ENCODE measurements around the gene LPAR5.

The LPAR5 gene

GRCh38 chr12:6635856-6636531, at the start of gene LPAR5 (continued):
- TF ChIP-seq ZNF148 (tag by site-specific recombination; IDR thresholded peaks at IDR 0.05; ENCODE audit: borderline replicate concordance) (no peak), ZBTB49 (tag by site-specific recombination; IDR thresholded peaks at IDR 0.05; ENCODE audit: low read depth) (no peak), ZNF449 (tag by site-specific recombination; IDR thresholded peaks at IDR 0.05) (peak; percentile 87), ZBTB44 (tag by site-specific recombination; IDR thresholded peaks at IDR 0.05) (no peak), HOXA7 (CRISPR knock-in tag; IDR thresholded peaks at IDR 0.05; ENCODE audit: borderline replicate concordance) (no peak), ZNF660 (tag by site-specific recombination; IDR thresholded peaks at IDR 0.05) (no peak), BCL11A (tag by site-specific recombination; IDR thresholded peaks at IDR 0.05; ENCODE audit: low read depth) (no peak), ZNF629 (tag by site-specific recombination; IDR thresholded peaks at IDR 0.05) (no peak), ZNF555 (tag by site-specific recombination; conservative IDR thresholded peaks at IDR 0.05) (no peak), REPIN1 (tag by site-specific recombination; IDR thresholded peaks at IDR 0.05; ENCODE audit: low read depth) (no peak), ZNF596 (tag by site-specific recombination; IDR thresholded peaks at IDR 0.05) (no peak), ZNF514 (tag by site-specific recombination; IDR thresholded peaks at IDR 0.05) (no peak)

- ChIA-PET POLR2A (interaction anchor here (0.9 to 1.0 kb wide), 2 partner anchors 17 to 151 kb away, joined by 3 to 4 read pairs; partner anchors contain the start of gene GAPDH), CTCF (interaction anchor here (0.6 to 2.3 kb wide), 30 partner anchors 10 to 706 kb away, joined by 3 to 27 read pairs (median 4); partner anchors contain the start of gene COPS7A)
- Histone ChIP-seq H3K4me3 (ENCODE audit: low read depth, low read length) (no peak overlapping the region), H3K36me3 (ENCODE audit: control insufficient read depth in 2 of 2, insufficient read depth in 1 of 2, low read length in 2 of 2) (peaks cover 40 to 46% of the 10 kb centered on the region in 2 experiments), H3K4me1 (ENCODE audit: control insufficient read depth, insufficient read depth, low read length) (peaks cover 10% of the 10 kb centered on the region), H3K27ac (ENCODE audit: extremely low read depth, low read depth, low read length) (no peak overlapping the region), H3K9me3 (ENCODE audit: control insufficient read depth, insufficient read depth, low read depth, low read length) (no peaks in the 10 kb centered on the region)
- TF ChIP-seq SCRT2 (tag by site-specific recombination; IDR thresholded peaks at IDR 0.05): no peak
- TF ChIP-seq OSR2 (tag by site-specific recombination; IDR thresholded peaks at IDR 0.05): peak; percentile 37; the same call in 1 of the 2 replicates
- TF ChIP-seq ZNF654 (tag by site-specific recombination; IDR thresholded peaks at IDR 0.05; ENCODE audit: low read depth): peak; percentile 48
- TF ChIP-seq ZNF280C (tag by site-specific recombination; IDR thresholded peaks at IDR 0.05): no peak
- TF ChIP-seq ZSCAN18 (tag by site-specific recombination; IDR thresholded peaks at IDR 0.05): no peak
- peak; percentile 58; the same call in 1 of the 2 replicates for TF ChIP-seq ZNF513 (tag by site-specific recombination; IDR thresholded peaks at IDR 0.05)
- no peak for TF ChIP-seq ZNF645 (tag by site-specific recombination; IDR thresholded peaks at IDR 0.05)
These were observed 48.9 kb upstream of the LPAR5 start for GRCh38 chr12:6684609-6685008.
